A673 (cell line): ENCODE results near the gene TOMM22.

ENCODE experiments used
- CTCF ChIP-seq: fragments of 300-800, 200-600 bp; sonication (generic); conservative IDR thresholded peaks from 2 replicates; pipeline ENCODE4 v1.5.1; 2017; ENCODE audit warnings: low read depth, mild to moderate bottlenecking, antibody characterized with exemption, low read length, moderate library complexity, mixed read lengths
- EZH2 ChIP-seq: fragments of 200-600 bp; sonication (generic); IDR thresholded peaks from 2 replicates; pipeline ENCODE4 v1.6.1; 2017; ENCODE audit warnings: borderline replicate concordance, low read depth, mild to moderate bottlenecking, mixed read lengths, antibody characterized with exemption, low read length; ENCODE audit not compliant: poor library complexity, severe bottlenecking

GRCh38 chr22:38700789-38701628 lies 19.3 kb downstream of the TOMM22 start, which contains the start of gene JOSD1:
- TF ChIP-seq CTCF (no peak), EZH2 (no peak)
